HepG2 (cell line): ENCODE results near the gene ANKRD13C. TPM values are rescaled to one million over a fixed set of nuclear protein-coding genes. Genes with fewer than 3 reads are reported as not detected.

Experiments used
- ATAC-seq: fragments of 200-7000 bp; cut with Tn5 transposase; 3 replicates; pipeline ENCODE4 v1.9.1; 2020; ENCODE audit warnings: mild to moderate bottlenecking, moderate library complexity
- BruUV-seq: library from RNA; stranded (reverse); fragments of 400-500 nt; replicated peaks from 2 replicates; lab custom pipeline; 2021; lab: Mats Ljungman, UMichigan
- CTCF ChIA-PET: fragments of 300-600 bp; formaldehyde crosslinking; extraction: SDS; loops from one replicate; lab custom pipeline; 2021; ENCODE audit warnings: low total read pairs, inconsistent platforms, low intra/inter-chr PET ratio; lab: Yijun Ruan, JAX
- POLR2A ChIA-PET: fragments of 350-600 bp; sonication (Branson Sonifier 250); formaldehyde crosslinking; loops from one replicate; lab custom pipeline; 2020; ENCODE audit warnings: antibody characterized with exemption, inconsistent platforms; lab: Yijun Ruan, JAX
- DNase-seq: peaks from one replicate; pipeline ENCODE4 v3.0.0-alpha.2; 2015; ENCODE audit warnings: low spot score
- FAIRE-seq: peaks from 3 replicates; lab custom pipeline; 2011; peaks lifted over from hg19 to GRCh38; lab: Jason Lieb, UNC
- H2AFZ ChIP-seq: one replicate; pipeline ENCODE4 v1.6.1; 2011; ENCODE audit warnings: low read length, inconsistent platforms
- H3K27ac ChIP-seq: fragments of 300-600 bp; 3 replicates; pipeline ENCODE4 v1.8.0; 2011; ENCODE audit warnings: mixed run types, mild to moderate bottlenecking, mixed read lengths, low read length, inconsistent platforms; ENCODE audit not compliant: insufficient read depth; ENCODE audit errors: extremely low read length
- H3K27me3 ChIP-seq, 2 experiments: fragments of 200-600 bp in 1 of 2; 2 replicates in 1 of 2; 3 replicates in 1 of 2; pipeline versions ENCODE4 v1.6.0 to v1.8.0; 2011; ENCODE audit warnings: low read length in 2 of 2, mild to moderate bottlenecking in 2 of 2, moderate library complexity in 2 of 2, inconsistent platforms in 1 of 2; ENCODE audit not compliant: insufficient read depth in 2 of 2, control insufficient read depth in 1 of 2
- H3K36me3 ChIP-seq, 2 experiments: fragments of 200-600 bp in 1 of 2; replicated peaks in 1 of 2; 2 replicates in 1 of 2; 3 replicates in 1 of 2; pipeline versions ENCODE4 v1.5.1 to v1.8.0; 2011; ENCODE audit warnings: low read length in 2 of 2, inconsistent platforms in 1 of 2; ENCODE audit not compliant: insufficient read depth in 2 of 2, control insufficient read depth in 1 of 2
- H3K4me1 ChIP-seq: 2 replicates; pipeline ENCODE4 v1.5.1; 2012; ENCODE audit warnings: low read length, inconsistent platforms; ENCODE audit not compliant: insufficient read depth
- H3K4me2 ChIP-seq: 2 replicates; pipeline ENCODE4 v1.6.0; 2011; ENCODE audit warnings: low read depth, low read length, inconsistent platforms
- H3K4me3 ChIP-seq, 3 experiments: fragments of 200-600 bp in 1 of 3; sonication (generic), shearing (Covaris generic) in 1 of 3; replicated peaks in 1 of 3; 2 replicates each; pipeline ENCODE4 v1.5.1; 2011 to 2016; ENCODE audit warnings: low read length in 3 of 3, inconsistent platforms in 2 of 3, low read depth in 2 of 3, mild to moderate bottlenecking in 2 of 3, control low read depth in 1 of 3, mixed read lengths in 1 of 3; ENCODE audit not compliant: insufficient read depth in 1 of 3
- H3K79me2 ChIP-seq: one replicate; pipeline ENCODE4 v1.6.1; 2011; ENCODE audit warnings: low read length, inconsistent platforms; ENCODE audit not compliant: insufficient read depth
- H3K9ac ChIP-seq: 2 replicates; pipeline ENCODE4 v1.6.0; 2011; ENCODE audit warnings: mild to moderate bottlenecking, low read depth, low read length, inconsistent platforms; ENCODE audit not compliant: insufficient read depth
- H3K9me3 ChIP-seq: 2 replicates; pipeline ENCODE4 v1.5.1; 2012; ENCODE audit warnings: mild to moderate bottlenecking, low read length
- H4K20me1 ChIP-seq: 2 replicates; pipeline ENCODE4 v1.6.0; 2011; ENCODE audit warnings: inconsistent platforms, mild to moderate bottlenecking, low read length, moderate library complexity; ENCODE audit not compliant: insufficient read depth
- ARHGAP35 ChIP-seq: sonication (generic); formaldehyde crosslinking; IDR thresholded peaks from 2 replicates; pipeline ENCODE4 v1.9.0; 2022; ENCODE audit warnings: mild to moderate bottlenecking, inconsistent platforms, moderate library complexity, missing genetic modification reagents, borderline replicate concordance
- CREB3 ChIP-seq: sonication (generic); formaldehyde crosslinking; IDR thresholded peaks from 2 replicates; pipeline ENCODE4 v1.5.0; 2020; ENCODE audit warnings: missing genetic modification reagents
- EHMT2 ChIP-seq: fragments of 200-600 bp; sonication (generic); IDR thresholded peaks from 2 replicates; pipeline ENCODE4 v1.7.0; 2017; ENCODE audit warnings: antibody characterized with exemption, low read depth, low read length, borderline replicate concordance
- FOXP4 ChIP-seq: sonication (generic); formaldehyde crosslinking; IDR thresholded peaks from 2 replicates; pipeline ENCODE4 v1.4.0; 2020; ENCODE audit warnings: missing genetic modification reagents
- HNRNPH1 ChIP-seq: fragments of 200-400 bp; formaldehyde crosslinking; optimal IDR thresholded peaks from 2 replicates; pipeline ENCODE3; 2017; ENCODE audit warnings: mild to moderate bottlenecking, low read depth, low read length
- KMT2B ChIP-seq: IDR thresholded peaks from 2 replicates; pipeline ENCODE4 v1.6.1; 2016; ENCODE audit warnings: missing genetic modification reagents, missing compliant biosample characterization
- MBD4 ChIP-seq: IDR thresholded peaks from 2 replicates; pipeline ENCODE4 v1.6.1; 2012; ENCODE audit warnings: low read length, inconsistent platforms, borderline replicate concordance
- MTA3 ChIP-seq: sonication (generic); formaldehyde crosslinking; IDR thresholded peaks from 2 replicates; pipeline ENCODE4 v1.4.0; 2020; ENCODE audit warnings: missing genetic modification reagents
- REST ChIP-seq, 2 experiments: IDR thresholded peaks; 2 replicates each; pipeline ENCODE4 v1.6.1; 2011 to 2012; ENCODE audit warnings: low read length in 2 of 2, borderline replicate concordance in 1 of 2, low read depth in 1 of 2, mild to moderate bottlenecking in 1 of 2, moderate library complexity in 1 of 2
- ZNF205 ChIP-seq: IDR thresholded peaks from 2 replicates; pipeline ENCODE4 v1.6.1; 2018; ENCODE audit warnings: missing biosample characterization, missing genetic modification reagents
- ZNF432 ChIP-seq: sonication (generic); formaldehyde crosslinking; IDR thresholded peaks from 2 replicates; pipeline ENCODE4 v1.5.0; 2020; ENCODE audit warnings: missing genetic modification reagents, mild to moderate bottlenecking, borderline replicate concordance
- ZNF629 ChIP-seq: sonication (generic); formaldehyde crosslinking; conservative IDR thresholded peaks from 2 replicates; pipeline ENCODE4 v1.5.0; 2020; ENCODE audit warnings: missing genetic modification reagents
- ZNF704 ChIP-seq: sonication (generic); formaldehyde crosslinking; IDR thresholded peaks from 2 replicates; pipeline ENCODE4 v1.8.1; 2023; ENCODE audit warnings: mild to moderate bottlenecking, inconsistent platforms, moderate library complexity, missing genetic modification reagents, borderline replicate concordance
- ZNF878 ChIP-seq: sonication (generic); formaldehyde crosslinking; IDR thresholded peaks from 2 replicates; pipeline ENCODE4 v1.8.1; 2023; ENCODE audit warnings: mild to moderate bottlenecking, missing genetic modification reagents, moderate library complexity
- in situ Hi-C: cut with HindIII; loops from 2 replicates; pipeline ENCODE4 v1.10.0; 2017; ENCODE audit warnings: low pct_unique_long_range_greater_than_20kb; ENCODE audit not compliant: extremely low pct_ligation_motif_present
- intact Hi-C: fragments of 100-400 bp; cut with micrococcal nuclease; formaldehyde crosslinking; loops from one replicate; pipeline ENCODE4 v1.10.0; 2022; ENCODE audit not compliant: unreplicated experiment
- polyA plus RNA-seq, 8 experiments: library from polyadenylated mRNA; depleted of rRNA in 3 of 8; stranded (reverse) in 7 of 8; unstranded in 1 of 8; fragments of >200 nt; fragmentation: Illumina TruSeq in 4 of 8; extraction: Trizol in 4 of 8; gene quantifications; 2 replicates each; pipeline versions ENCODE4 v1.2.1 to v1.2.3, GENCODE V29; 2011 to 2016; ENCODE audit warnings: low read depth in 4 of 8, missing spikeins in 1 of 8, mixed read lengths in 1 of 8; ENCODE audit not compliant: insufficient read depth in 1 of 8
- total RNA-seq, 5 experiments: library from RNA; depleted of rRNA; stranded (reverse); fragments of >200 nt; fragmentation: Illumina TruSeq; extraction: Trizol; gene quantifications; 2 replicates each; pipeline ENCODE4 v1.2.3, GENCODE V29; 2016; ENCODE audit warnings: low read depth in 1 of 5

ANKRD13C gene
- total and polyA plus RNA-seq, 2 of the 13 experiments (the other 11 are each of a cell fraction or from before 2014, with no cell fraction given) = 6.2 to 17.6 TPM

- TF ChIP-seq REST (IDR thresholded peaks at IDR 0.05; ENCODE audit: borderline replicate concordance in 1 of 2, low read depth in 1 of 2, low read length in 2 of 2) (no peak), KMT2B (CRISPR knock-in tag) (no peak)
These were observed 107.4 kb downstream of the ANKRD13C start (continued) for GRCh38 chr1:70247122-70247521.

- ATAC-seq = no peak
- Histone ChIP-seq H4K20me1 (peaks cover 17% of the 10 kb centered on the region; the same call in 1 of the 2 replicates), H3K9ac (no peak overlapping the region), H2AFZ (no peak overlapping the region), H3K9me3 (no peaks in the 10 kb centered on the region), H3K27me3 (no peaks in the 10 kb centered on the region), H3K4me2 (no peak overlapping the region), H3K27ac (no peak overlapping the region), H3K4me3 (no peak overlapping the region), H3K36me3 (peaks cover 21 to 89% of the 10 kb centered on the region in 2 experiments), H3K79me2 (peaks cover 2% of the 10 kb centered on the region), H3K4me1 (no peaks in the 10 kb centered on the region)
- in situ Hi-C loops (no loop called here), intact Hi-C loops (loop anchor here (2.0 kb wide), 1 partner anchor 13 kb away; no protein-coding TSS in a partner anchor)
- no TSS peak for BruUV-seq
- no peak for DNase-seq
- ChIA-PET POLR2A (no interaction called here), CTCF (no interaction called here)
- FAIRE-seq = no peak
- TF ChIP-seq ARHGAP35 (CRISPR knock-in tag) = no peak
- TF ChIP-seq MTA3 (CRISPR knock-in tag) = no peak
- TF ChIP-seq ZNF878 (CRISPR knock-in tag) = no peak
- no peak for TF ChIP-seq EHMT2
- TF ChIP-seq ZNF205 (CRISPR knock-in tag) = no peak
- no peak for TF ChIP-seq HNRNPH1
- no peak for TF ChIP-seq FOXP4 (CRISPR knock-in tag)
- no peak for TF ChIP-seq ZNF432 (CRISPR knock-in tag)
- no peak for TF ChIP-seq MBD4
- TF ChIP-seq ZNF629 (CRISPR knock-in tag) = no peak
- TF ChIP-seq ZNF704 (CRISPR knock-in tag) = no peak
- no peak for TF ChIP-seq CREB3 (CRISPR knock-in tag)
These were observed 114.6 kb downstream of the ANKRD13C start for GRCh38 chr1:70239940-70240339.
